ENCODE results near the gene MYBPC2.

Gene MYBPC2

GRCh38 chr19:50512999-50513745 lies 80.5 kb downstream of the MYBPC2 start:
- Histone ChIP-seq H3K9me3 (ENCODE audit: control insufficient read depth, low read depth, low read length) (no peaks in the 10 kb centered on the region), H3K27ac (ENCODE audit: low read length) (no peak overlapping the region), H3K4me3 (ENCODE audit: low read length) (no peak overlapping the region), H3K36me3 (ENCODE audit: control insufficient read depth, low read depth, low read length) (no peaks in the 10 kb centered on the region), H3K27me3 (ENCODE audit: control insufficient read depth, insufficient read depth, low read length) (peaks cover 15% of the 10 kb centered on the region), H3K9ac (ENCODE audit: low read length) (no peak overlapping the region), H3K4me1 (ENCODE audit: control insufficient read depth, low read depth, low read length) (no peaks in the 10 kb centered on the region)

- Histone ChIP-seq H3K27ac (ENCODE audit: low read length) (no peak within 1 kb of the TSS), H3K36me3 (ENCODE audit: control insufficient read depth, low read depth, low read length) (no peaks in the 10 kb centered on the region), H3K9me3 (ENCODE audit: control insufficient read depth, low read depth, low read length) (no peaks in the 10 kb centered on the region), H3K9ac (ENCODE audit: low read length) (no peak within 1 kb of the TSS), H3K4me3 (ENCODE audit: low read length) (no peak within 1 kb of the TSS), H3K4me1 (ENCODE audit: control insufficient read depth, low read depth, low read length) (no peaks in the 10 kb centered on the region), H3K27me3 (ENCODE audit: control insufficient read depth, insufficient read depth, low read length) (peaks cover 8% of the 10 kb centered on the region)
These were observed 81.2 kb downstream of the MYBPC2 start, which contains the start of gene ASPDH for GRCh38 chr19:50513746-50514345. Gene ASPDH (minus strand): TSS chr19:50513913. CDS start chr19:50513823, 90 bp downstream.

GRCh38 chr19:50514346-50515167 lies 81.9 kb downstream of the MYBPC2 start:
- Histone ChIP-seq H3K4me1 (ENCODE audit: control insufficient read depth, low read depth, low read length) (no peaks in the 10 kb centered on the region), H3K27me3 (ENCODE audit: control insufficient read depth, insufficient read depth, low read length) (peaks cover 1% of the 10 kb centered on the region), H3K36me3 (ENCODE audit: control insufficient read depth, low read depth, low read length) (no peaks in the 10 kb centered on the region), H3K9ac (ENCODE audit: low read length) (no peak overlapping the region), H3K4me3 (ENCODE audit: low read length) (no peak overlapping the region), H3K9me3 (ENCODE audit: control insufficient read depth, low read depth, low read length) (no peaks in the 10 kb centered on the region), H3K27ac (ENCODE audit: low read length) (no peak overlapping the region)

GRCh38 chr19:50515168-50515561 lies 82.5 kb downstream of the MYBPC2 start:
- H3K36me3 ChIP-seq (ENCODE audit: control insufficient read depth, low read depth, low read length), result no peaks in the 10 kb centered on the region
- H3K9ac ChIP-seq (ENCODE audit: low read length), result no peak overlapping the region
- no peaks in the 10 kb centered on the region for H3K9me3 ChIP-seq (ENCODE audit: control insufficient read depth, low read depth, low read length)
- H3K27me3 ChIP-seq (ENCODE audit: control insufficient read depth, insufficient read depth, low read length), result no peaks in the 10 kb centered on the region
- H3K27ac ChIP-seq (ENCODE audit: low read length), result no peak overlapping the region
- H3K4me3 ChIP-seq (ENCODE audit: low read length), result no peak overlapping the region
- no peaks in the 10 kb centered on the region for H3K4me1 ChIP-seq (ENCODE audit: control insufficient read depth, low read depth, low read length)

Data from iPS-18a (cell line).